Gastroesophageal sphincter (tissue), 4 donors: ENCODE results near the gene RALA. TPM values are rescaled to one million over a fixed set of nuclear protein-coding genes. Genes with fewer than 3 reads are reported as not detected.

ENCODE experiments used
- ATAC-seq: fragments of 150-250 bp; one replicate; pipeline ENCODE4 v1.9.1; 2016; ENCODE audit warnings: mild to moderate bottlenecking, moderate library complexity
- H3K27ac ChIP-seq, 4 donors: fragments of 200-600 bp; sonication (generic) in 3 of 4; 1 replicate in 3 of 4; 2 replicates in 1 of 4; pipeline ENCODE4 v1.5.1; 2016 to 2019
- H3K27me3 ChIP-seq: fragments of 200-600 bp; sonication (generic); one replicate; pipeline ENCODE4 v1.5.1; 2019
- H3K36me3 ChIP-seq, 2 donors: fragments of 200-600 bp; sonication (generic); one replicate each; pipeline ENCODE4 v1.5.1; 2019; ENCODE audit warnings: control low read depth in 1 of 2
- H3K4me1 ChIP-seq, 3 donors: fragments of 200-600 bp; sonication (generic); 1 replicate in 2 of 3; 2 replicates in 1 of 3; pipeline ENCODE4 v1.5.1; 2016 to 2019; ENCODE audit warnings: control low read depth in 2 of 3
- H3K4me3 ChIP-seq, 2 donors: fragments of 200-600 bp; sonication (generic); one replicate each; pipeline ENCODE4 v1.5.1; 2019; ENCODE audit warnings: mild to moderate bottlenecking in 1 of 2, moderate library complexity in 1 of 2
- H3K9me3 ChIP-seq, 3 donors: fragments of 200-600 bp; sonication (generic); one replicate each; pipeline ENCODE4 v1.5.1; 2017 to 2019; ENCODE audit warnings: control low read depth in 2 of 3
- EP300 ChIP-seq: sonication (generic); formaldehyde crosslinking; IDR thresholded peaks from one replicate; pipeline ENCODE4 v1.6.1; 2017; ENCODE audit warnings: antibody characterized with exemption, mild to moderate bottlenecking
- POLR2A ChIP-seq, 2 donors: fragments of 450-650 bp; IDR thresholded peaks; one replicate each; pipeline ENCODE4 v1.6.1; 2017; ENCODE audit warnings: antibody characterized with exemption in 2 of 2, mild to moderate bottlenecking in 2 of 2, moderate library complexity in 1 of 2
- POLR2AphosphoS5 ChIP-seq: sonication (generic); formaldehyde crosslinking; IDR thresholded peaks from one replicate; pipeline ENCODE4 v1.6.1; 2017; ENCODE audit warnings: antibody characterized with exemption
- WGBS, 2 donors: methylation state at CpG; one replicate each; pipeline ENCODE4 v1.1.5; 2018; ENCODE audit warnings: low coverage in 1 of 2; 5-methylcytosine and 5-hydroxymethylcytosine counted together
- total RNA-seq, 4 donors: library from RNA; depleted of rRNA; stranded (reverse); fragments of >200 nt; gene quantifications; one replicate each; pipeline ENCODE4 v1.1.0, GENCODE V29; 2016
- TF ChIP-seq, protein P1 (sequence below), 4 experiments: fragments of 200-600 bp in 2 of 4; fragments of 450-650 bp in 2 of 4; sonication (generic) in 1 of 4; IDR thresholded peaks; one replicate each; pipeline ENCODE4 v1.5.1; 2017 to 2019; ENCODE audit warnings: antibody characterized with exemption in 4 of 4, mild to moderate bottlenecking in 2 of 4, moderate library complexity in 2 of 4

RALA gene
- total RNA-seq, 4 donors from 2014 or later, result 16.6 to 30.7 (median 21.0) TPM

DNA sequence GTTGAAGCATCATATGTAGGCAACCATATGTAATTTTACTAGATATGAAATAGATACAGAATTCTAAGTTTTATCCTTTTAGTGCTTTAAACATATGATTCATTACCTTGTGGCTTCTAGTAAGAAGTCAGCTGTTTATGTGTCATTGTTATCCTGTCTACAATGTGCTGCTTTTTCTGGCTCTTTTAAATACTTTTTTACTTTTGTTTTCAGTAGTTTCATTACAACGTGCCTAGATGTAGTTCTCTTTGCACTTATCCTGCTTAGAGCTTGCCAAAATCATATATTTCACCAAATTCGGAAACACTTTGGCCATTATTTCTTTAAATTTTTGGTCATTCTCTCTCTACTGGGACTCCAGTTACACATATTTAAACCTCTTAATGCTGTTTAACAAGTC lies 30.8 kb upstream of the RALA start:
- Histone ChIP-seq H3K36me3 (no peaks in the 10 kb centered on the region), H3K27me3 (no peaks in the 10 kb centered on the region), H3K27ac (no peak overlapping the region), H3K9me3 (no peaks in the 10 kb centered on the region), H3K4me3 (no peak overlapping the region), H3K4me1 (no peaks in the 10 kb centered on the region)
- no peak for ATAC-seq
- WGBS, 2 donors, result 15 to 39% methylated on average over 2 of the region's 2 CpGs
- TF ChIP-seq POLR2A (IDR thresholded peaks at IDR 0.05) (no peak), POLR2AphosphoS5 (no peak), EP300 (no peak)

DNA sequence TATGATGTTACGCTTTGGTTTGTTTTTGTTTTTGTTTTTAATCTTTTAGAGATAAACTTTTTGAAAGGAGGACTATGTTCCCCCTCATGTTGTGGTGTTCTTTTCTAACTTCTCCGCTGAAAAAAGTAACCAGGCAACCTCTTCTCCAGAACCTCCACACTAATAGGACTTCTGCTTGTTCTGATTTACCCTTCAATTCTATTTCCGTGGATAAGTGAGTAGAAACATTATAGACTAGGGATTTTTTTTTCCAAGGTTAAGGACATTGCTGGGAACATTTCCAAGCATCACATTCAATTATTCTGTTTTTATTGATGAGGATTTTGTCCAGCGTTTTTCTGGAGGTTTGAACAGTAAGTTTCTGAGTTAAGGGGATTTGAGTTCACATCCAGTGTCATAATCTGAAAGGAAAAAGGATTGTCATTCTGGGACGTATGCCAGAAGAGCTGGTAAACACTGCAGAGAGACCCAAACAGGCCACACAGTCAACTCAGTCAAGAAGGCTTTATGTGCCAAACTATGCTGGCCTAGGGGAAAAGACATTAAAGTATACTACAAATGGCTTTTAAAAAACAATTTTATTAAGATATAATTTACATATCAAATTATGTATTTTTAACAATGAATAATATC lies 28.3 kb upstream of the RALA start:
- H3K4me3 ChIP-seq, result no peak overlapping the region
- no peaks in the 10 kb centered on the region for H3K36me3 ChIP-seq
- H3K4me1 ChIP-seq, result no peaks in the 10 kb centered on the region
- WGBS, 2 donors, result 49 to 56% methylated on average over 4 to 5 of the region's 5 CpGs
- TF ChIP-seq POLR2AphosphoS5 (no peak), EP300 (no peak), POLR2A (IDR thresholded peaks at IDR 0.05) (no peak)
- TF ChIP-seq, protein P1, sequence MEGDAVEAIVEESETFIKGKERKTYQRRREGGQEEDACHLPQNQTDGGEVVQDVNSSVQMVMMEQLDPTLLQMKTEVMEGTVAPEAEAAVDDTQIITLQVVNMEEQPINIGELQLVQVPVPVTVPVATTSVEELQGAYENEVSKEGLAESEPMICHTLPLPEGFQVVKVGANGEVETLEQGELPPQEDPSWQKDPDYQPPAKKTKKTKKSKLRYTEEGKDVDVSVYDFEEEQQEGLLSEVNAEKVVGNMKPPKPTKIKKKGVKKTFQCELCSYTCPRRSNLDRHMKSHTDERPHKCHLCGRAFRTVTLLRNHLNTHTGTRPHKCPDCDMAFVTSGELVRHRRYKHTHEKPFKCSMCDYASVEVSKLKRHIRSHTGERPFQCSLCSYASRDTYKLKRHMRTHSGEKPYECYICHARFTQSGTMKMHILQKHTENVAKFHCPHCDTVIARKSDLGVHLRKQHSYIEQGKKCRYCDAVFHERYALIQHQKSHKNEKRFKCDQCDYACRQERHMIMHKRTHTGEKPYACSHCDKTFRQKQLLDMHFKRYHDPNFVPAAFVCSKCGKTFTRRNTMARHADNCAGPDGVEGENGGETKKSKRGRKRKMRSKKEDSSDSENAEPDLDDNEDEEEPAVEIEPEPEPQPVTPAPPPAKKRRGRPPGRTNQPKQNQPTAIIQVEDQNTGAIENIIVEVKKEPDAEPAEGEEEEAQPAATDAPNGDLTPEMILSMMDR (IDR thresholded peaks at IDR 0.05), result no peak
- H3K27me3 ChIP-seq, result no peaks in the 10 kb centered on the region
- H3K27ac ChIP-seq, result no peak overlapping the region
- no peak for ATAC-seq
- no peaks in the 10 kb centered on the region for H3K9me3 ChIP-seq

DNA sequence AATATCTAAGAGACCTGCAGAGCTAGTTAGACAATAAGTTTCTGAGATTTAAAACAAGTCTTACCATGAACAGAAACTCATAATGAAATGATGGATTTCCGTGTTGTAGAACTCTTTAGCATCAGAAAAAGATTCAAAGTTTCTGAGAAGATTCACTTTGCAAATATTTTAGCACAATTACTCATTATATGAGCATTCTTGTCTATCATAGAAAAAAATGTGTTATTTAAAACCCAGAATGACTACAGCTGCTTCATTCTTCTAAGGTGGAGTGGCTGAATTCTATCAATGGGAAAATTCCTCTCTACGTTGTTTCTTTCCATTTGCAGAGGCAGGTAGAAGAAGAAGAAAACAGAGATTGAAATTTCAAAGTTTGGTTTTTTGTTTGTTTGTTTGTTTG lies 21.0 kb upstream of the RALA start:
- no peak for ATAC-seq
- no peak overlapping the region for H3K27ac ChIP-seq
- H3K36me3 ChIP-seq, result no peaks in the 10 kb centered on the region
- no peak for TF ChIP-seq POLR2AphosphoS5
- TF ChIP-seq, protein P1 (IDR thresholded peaks at IDR 0.05), result no peak
- no peaks in the 10 kb centered on the region for H3K9me3 ChIP-seq
- H3K4me1 ChIP-seq, result no peaks in the 10 kb centered on the region
- no peak overlapping the region for H3K4me3 ChIP-seq
- 46 to 60% methylated on average over 2 of the region's 2 CpGs for WGBS, 2 donors
- peaks cover 2% of the 10 kb centered on the region for H3K27me3 ChIP-seq

DNA sequence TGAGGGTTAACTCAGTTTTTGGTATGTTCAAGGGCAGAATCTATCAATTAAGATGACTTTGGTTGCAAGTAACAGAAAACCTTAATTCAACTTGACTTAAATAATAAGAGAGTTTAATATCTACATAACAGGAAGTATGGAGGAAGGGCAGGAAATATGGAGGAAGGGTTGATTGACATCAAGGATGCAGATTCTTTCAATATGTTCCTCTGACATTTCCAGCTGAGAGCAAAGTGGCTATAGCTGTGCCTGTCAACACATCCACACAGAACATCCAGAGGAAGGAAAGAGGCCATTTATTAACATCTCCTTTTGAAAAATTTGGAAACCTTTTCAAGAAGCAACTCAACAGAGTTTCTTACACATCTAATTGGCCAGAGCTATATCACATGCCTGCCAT lies 19.4 kb upstream of the RALA start:
- Histone ChIP-seq H3K36me3 (no peaks in the 10 kb centered on the region), H3K27me3 (peaks cover 9% of the 10 kb centered on the region), H3K27ac (no peak overlapping the region), H3K4me3 (no peak overlapping the region), H3K9me3 (no peaks in the 10 kb centered on the region), H3K4me1 (peaks cover 0 to under 1% (median 0%) of the 10 kb centered on the region in 3 donors)
- ATAC-seq, result no peak
- TF ChIP-seq, protein P1 (IDR thresholded peaks at IDR 0.05), result no peak
- no peak for TF ChIP-seq EP300
- no peak for TF ChIP-seq POLR2AphosphoS5
- TF ChIP-seq POLR2A (IDR thresholded peaks at IDR 0.05), result no peak

DNA sequence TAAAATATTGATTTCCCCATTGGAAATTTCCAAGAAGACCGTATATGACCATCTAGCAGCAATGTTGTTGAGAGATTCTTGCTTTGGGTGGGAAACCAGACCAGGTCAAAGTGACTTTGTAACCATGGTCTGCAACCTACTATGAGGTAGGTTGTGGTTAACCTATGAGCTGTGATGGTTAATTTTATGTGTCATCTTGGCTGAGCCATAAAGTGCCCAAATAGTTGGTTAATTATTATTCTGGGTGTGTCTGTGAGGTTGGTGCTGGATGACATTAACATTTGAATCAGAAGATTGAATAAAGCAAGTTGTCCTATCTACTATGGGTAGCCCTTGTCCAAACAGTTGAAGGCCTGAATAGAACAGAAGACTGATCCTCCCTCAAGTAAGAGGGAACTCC lies 18.3 kb upstream of the RALA start:
- peaks cover 9% of the 10 kb centered on the region for H3K27me3 ChIP-seq
- peaks cover 0 to 12% (median 0%) of the 10 kb centered on the region in 3 donors for H3K4me1 ChIP-seq
- 92 to 100% methylated on average over 1 of the region's 1 CpG for WGBS, 2 donors
- H3K9me3 ChIP-seq, result no peaks in the 10 kb centered on the region
- no peak overlapping the region for H3K4me3 ChIP-seq
- H3K36me3 ChIP-seq, result no peaks in the 10 kb centered on the region
- ATAC-seq, result no peak
- no peak overlapping the region for H3K27ac ChIP-seq
- TF ChIP-seq, protein P1 (IDR thresholded peaks at IDR 0.05), result no peak
- no peak for TF ChIP-seq EP300
